ENCODE results near the gene SDK1. TPM values are rescaled to one million over a fixed set of nuclear protein-coding genes. Genes with fewer than 3 reads are reported as not detected.

The SDK1 gene
- total and polyA plus RNA-seq, 2 experiments from 2014 or later, result 2.1 to 10.0 TPM

DNA sequence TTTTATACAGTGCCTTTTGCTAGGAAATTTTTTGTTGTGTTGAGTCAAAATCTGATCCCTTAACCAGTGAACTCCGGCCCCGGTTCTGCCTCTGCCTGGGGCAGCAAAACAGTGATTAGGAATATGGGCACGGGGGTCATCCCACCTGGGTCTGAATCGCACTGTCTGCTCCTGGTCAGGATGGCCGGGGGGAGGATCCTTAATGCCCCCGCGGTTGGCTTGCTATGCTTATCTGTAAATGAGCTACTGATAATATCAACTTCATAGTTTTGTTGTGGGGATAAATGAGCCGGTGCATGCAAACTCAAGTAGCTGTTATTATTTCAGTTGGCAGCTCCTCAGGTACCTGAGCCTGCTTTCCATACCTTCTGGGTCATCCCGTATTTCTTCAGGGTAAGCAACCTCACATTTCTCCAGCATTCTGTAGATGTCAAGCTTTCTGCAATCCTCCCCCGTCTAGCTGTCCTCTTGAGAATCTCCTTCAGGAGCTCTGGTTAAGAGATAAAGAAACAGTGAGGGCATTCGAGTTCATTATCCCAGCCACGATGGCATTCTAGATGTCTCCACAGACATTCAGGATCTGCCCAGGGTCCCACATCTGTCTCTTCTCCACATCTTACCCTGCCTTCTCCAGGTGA lies 592.2 kb downstream of the SDK1 start (continued):
- no peak for TF ChIP-seq ZNF462 (CRISPR knock-in tag; IDR thresholded peaks at IDR 0.05)
- no peak for TF ChIP-seq ZNF331 (CRISPR knock-in tag; IDR thresholded peaks at IDR 0.05; ENCODE audit: low read depth)
- TF ChIP-seq NANOG (IDR thresholded peaks at IDR 0.05; ENCODE audit: borderline replicate concordance), result no peak
- no peak for TF ChIP-seq JUNB (IDR thresholded peaks at IDR 0.05; ENCODE audit: unreplicated experiment)
- TF ChIP-seq STAT1 (IDR thresholded peaks at IDR 0.05; ENCODE audit: unreplicated experiment), result no peak

DNA sequence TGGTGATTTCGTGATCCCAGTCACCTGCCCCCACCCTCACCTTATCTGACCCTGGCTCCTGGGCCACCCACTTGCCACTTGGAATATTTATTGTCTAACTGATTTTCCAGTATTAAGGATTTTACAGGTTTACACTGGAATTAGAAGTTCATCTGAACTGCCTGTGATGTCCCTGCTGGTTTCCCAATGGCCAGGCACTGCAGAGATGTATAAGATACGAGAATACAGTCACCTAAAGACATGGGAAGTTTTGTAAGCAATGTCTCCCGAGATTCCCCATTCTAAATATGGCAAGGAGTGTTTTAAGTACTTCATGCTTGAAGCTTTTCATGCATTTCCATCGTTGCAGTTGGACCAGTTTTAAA lies 592.7 kb downstream of the SDK1 start:
- Histone ChIP-seq H3K79me2 (replicated peaks; ENCODE audit: insufficient read depth) (no peaks in the 10 kb centered on the region), H3K4me2 (no peak overlapping the region)
- no peak for DNase-seq (ENCODE audit: low spot score)
- TF ChIP-seq ZNF462 (CRISPR knock-in tag; IDR thresholded peaks at IDR 0.05) (no peak), EZH2 (IDR thresholded peaks at IDR 0.05; ENCODE audit: low read depth, unreplicated experiment) (no peak), POLR2AphosphoS5 (IDR thresholded peaks at IDR 0.05; ENCODE audit: low read depth) (no peak), STAT1 (IDR thresholded peaks at IDR 0.05; ENCODE audit: unreplicated experiment) (no peak)
- TF ChIP-seq, protein P1, sequence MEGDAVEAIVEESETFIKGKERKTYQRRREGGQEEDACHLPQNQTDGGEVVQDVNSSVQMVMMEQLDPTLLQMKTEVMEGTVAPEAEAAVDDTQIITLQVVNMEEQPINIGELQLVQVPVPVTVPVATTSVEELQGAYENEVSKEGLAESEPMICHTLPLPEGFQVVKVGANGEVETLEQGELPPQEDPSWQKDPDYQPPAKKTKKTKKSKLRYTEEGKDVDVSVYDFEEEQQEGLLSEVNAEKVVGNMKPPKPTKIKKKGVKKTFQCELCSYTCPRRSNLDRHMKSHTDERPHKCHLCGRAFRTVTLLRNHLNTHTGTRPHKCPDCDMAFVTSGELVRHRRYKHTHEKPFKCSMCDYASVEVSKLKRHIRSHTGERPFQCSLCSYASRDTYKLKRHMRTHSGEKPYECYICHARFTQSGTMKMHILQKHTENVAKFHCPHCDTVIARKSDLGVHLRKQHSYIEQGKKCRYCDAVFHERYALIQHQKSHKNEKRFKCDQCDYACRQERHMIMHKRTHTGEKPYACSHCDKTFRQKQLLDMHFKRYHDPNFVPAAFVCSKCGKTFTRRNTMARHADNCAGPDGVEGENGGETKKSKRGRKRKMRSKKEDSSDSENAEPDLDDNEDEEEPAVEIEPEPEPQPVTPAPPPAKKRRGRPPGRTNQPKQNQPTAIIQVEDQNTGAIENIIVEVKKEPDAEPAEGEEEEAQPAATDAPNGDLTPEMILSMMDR (conservative IDR thresholded peaks at IDR 0.05; ENCODE audit: low read depth in 2 of 2), result no peak

More for the DNA sequence above, 592.7 kb downstream of the SDK1 start:
- H3K9me2 ChIP-seq (ENCODE audit: insufficient read depth), result peaks cover 8% of the 10 kb centered on the region
- ATAC-seq, result no peak
- no peak overlapping the region for H3K4me3 ChIP-seq
- H3K4me3 Mint-ChIP-seq, result no peak overlapping the region
- no peaks in the 10 kb centered on the region for H3K27me3 ChIP-seq (ENCODE audit: insufficient read depth)
- H3K4me1 Mint-ChIP-seq, result peaks cover 7% of the 10 kb centered on the region
- H3K27ac Mint-ChIP-seq, result no peak overlapping the region
- no peak overlapping the region for H2AFZ ChIP-seq
- no peaks in the 10 kb centered on the region for H3F3A ChIP-seq (replicated peaks; ENCODE audit: low read depth)
- H3K4me1 ChIP-seq (ENCODE audit: insufficient read depth), result no peaks in the 10 kb centered on the region
- H3K36me3 ChIP-seq (ENCODE audit: insufficient read depth), result no peaks in the 10 kb centered on the region
- peaks cover 2% of the 10 kb centered on the region for H3K27me3 Mint-ChIP-seq (ENCODE audit: insufficient read depth, low read depth, poor library complexity)
- no peaks in the 10 kb centered on the region for H3K9me3 Mint-ChIP-seq
- no peaks in the 10 kb centered on the region for H3K36me3 Mint-ChIP-seq (ENCODE audit: low read depth)
- no peak overlapping the region for H3K27ac ChIP-seq (ENCODE audit: low read depth)
- no peaks in the 10 kb centered on the region for H4K20me1 ChIP-seq (replicated peaks; ENCODE audit: insufficient read depth)

Data from GM23338 (cell line).